Gastroesophageal sphincter (tissue), 3 donors: ENCODE data around the gene PALD1.

Source experiments
- EP300 ChIP-seq: sonication (generic); formaldehyde crosslinking; IDR thresholded peaks from one replicate; pipeline ENCODE4 v1.6.1; 2017; ENCODE audit warnings: antibody characterized with exemption, mild to moderate bottlenecking
- POLR2A ChIP-seq, 2 donors: fragments of 450-650 bp; IDR thresholded peaks; one replicate each; pipeline ENCODE4 v1.6.1; 2017; ENCODE audit warnings: antibody characterized with exemption in 2 of 2, mild to moderate bottlenecking in 2 of 2, moderate library complexity in 1 of 2
- POLR2AphosphoS5 ChIP-seq: sonication (generic); formaldehyde crosslinking; IDR thresholded peaks from one replicate; pipeline ENCODE4 v1.6.1; 2017; ENCODE audit warnings: antibody characterized with exemption
- TF ChIP-seq, protein P1 (sequence below), 4 experiments: fragments of 200-600 bp in 2 of 4; fragments of 450-650 bp in 2 of 4; sonication (generic) in 1 of 4; IDR thresholded peaks; one replicate each; pipeline ENCODE4 v1.5.1; 2017 to 2019; ENCODE audit warnings: antibody characterized with exemption in 4 of 4, mild to moderate bottlenecking in 2 of 4, moderate library complexity in 2 of 4

DNA sequence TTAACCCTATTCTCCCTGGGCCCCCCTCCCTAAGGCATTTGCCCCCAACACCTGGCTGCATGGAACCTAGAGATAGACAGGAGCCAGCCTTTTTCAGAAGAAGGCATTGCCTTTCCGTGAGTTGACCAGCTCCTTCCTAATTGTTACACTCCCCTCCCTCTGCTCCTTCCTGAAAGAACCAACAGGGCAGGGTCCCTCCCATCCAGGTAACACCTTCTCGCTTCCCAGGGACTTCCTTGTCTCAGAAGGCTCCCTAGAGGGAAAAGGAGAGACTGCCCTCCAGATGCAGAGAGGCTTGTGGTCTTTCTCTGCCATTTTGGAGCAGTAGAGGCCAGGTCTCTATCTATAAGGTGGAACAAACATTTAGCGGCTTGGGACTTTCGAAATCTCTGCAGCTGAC, 31.9 kb downstream of the PALD1 start:
- TF ChIP-seq POLR2A (IDR thresholded peaks at IDR 0.05) (no peak), POLR2AphosphoS5 (no peak), EP300 (no peak)
- TF ChIP-seq, protein P1, sequence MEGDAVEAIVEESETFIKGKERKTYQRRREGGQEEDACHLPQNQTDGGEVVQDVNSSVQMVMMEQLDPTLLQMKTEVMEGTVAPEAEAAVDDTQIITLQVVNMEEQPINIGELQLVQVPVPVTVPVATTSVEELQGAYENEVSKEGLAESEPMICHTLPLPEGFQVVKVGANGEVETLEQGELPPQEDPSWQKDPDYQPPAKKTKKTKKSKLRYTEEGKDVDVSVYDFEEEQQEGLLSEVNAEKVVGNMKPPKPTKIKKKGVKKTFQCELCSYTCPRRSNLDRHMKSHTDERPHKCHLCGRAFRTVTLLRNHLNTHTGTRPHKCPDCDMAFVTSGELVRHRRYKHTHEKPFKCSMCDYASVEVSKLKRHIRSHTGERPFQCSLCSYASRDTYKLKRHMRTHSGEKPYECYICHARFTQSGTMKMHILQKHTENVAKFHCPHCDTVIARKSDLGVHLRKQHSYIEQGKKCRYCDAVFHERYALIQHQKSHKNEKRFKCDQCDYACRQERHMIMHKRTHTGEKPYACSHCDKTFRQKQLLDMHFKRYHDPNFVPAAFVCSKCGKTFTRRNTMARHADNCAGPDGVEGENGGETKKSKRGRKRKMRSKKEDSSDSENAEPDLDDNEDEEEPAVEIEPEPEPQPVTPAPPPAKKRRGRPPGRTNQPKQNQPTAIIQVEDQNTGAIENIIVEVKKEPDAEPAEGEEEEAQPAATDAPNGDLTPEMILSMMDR (IDR thresholded peaks at IDR 0.05) = no peak
